WI38 (cell line): ENCODE data around the gene NOTCH1.

ENCODE experiments used
- H3K4me3 ChIP-seq: 2 replicates; pipeline ENCODE4 v1.5.1; 2011; ENCODE audit warnings: low read depth, mild to moderate bottlenecking, control low read depth, low read length
- CTCF ChIP-seq: IDR thresholded peaks from 2 replicates; pipeline ENCODE4 v1.5.1; 2012; ENCODE audit warnings: low read depth, mild to moderate bottlenecking, control low read depth, low read length

NOTCH1 gene

GRCh38 chr9:136514022-136514714 lies 31.7 kb downstream of the NOTCH1 start:
- H3K4me3 ChIP-seq, result no peak overlapping the region
- no peak for TF ChIP-seq CTCF

- H3K4me3 ChIP-seq, result no peak overlapping the region
- no peak for TF ChIP-seq CTCF
Observed at GRCh38 chr9:136513191-136513590, 32.7 kb downstream of the NOTCH1 start.

GRCh38 chr9:136512651-136513071 lies 33.2 kb downstream of the NOTCH1 start:
- TF ChIP-seq CTCF, result no peak
- no peak overlapping the region for H3K4me3 ChIP-seq

- TF ChIP-seq CTCF, result no peak
- H3K4me3 ChIP-seq, result no peak overlapping the region
Observed at GRCh38 chr9:136511670-136512592, 33.9 kb downstream of the NOTCH1 start.

GRCh38 chr9:136511144-136511669 lies 34.6 kb downstream of the NOTCH1 start:
- TF ChIP-seq CTCF, result no peak
- no peak overlapping the region for H3K4me3 ChIP-seq

GRCh38 chr9:136510561-136510960 lies 35.3 kb downstream of the NOTCH1 start:
- H3K4me3 ChIP-seq, result no peak overlapping the region
- no peak for TF ChIP-seq CTCF

GRCh38 chr9:136509549-136509948 lies 36.3 kb downstream of the NOTCH1 start:
- H3K4me3 ChIP-seq, result no peak overlapping the region
- TF ChIP-seq CTCF, result no peak
